Muscle of leg (tissue), 16 donors: Measurements from ENCODE around the gene SPARC. TPM values are rescaled to one million over a fixed set of nuclear protein-coding genes. Genes with fewer than 3 reads are reported as not detected.
A peak's percentile ranks its signal among the peaks of the same experiment; 100 is the strongest.
"Not testable (repeated sequence)": the region's sequence is repeated elsewhere in the genome, so short reads cannot be mapped to it uniquely, and the experiment has no call there.

Source experiments
- DNase-seq: peaks from one replicate; pipeline ENCODE4 v3.0.0; 2013
- H3K27ac ChIP-seq: one replicate; pipeline ENCODE4 v1.5.1; 2013; ENCODE audit warnings: mild to moderate bottlenecking, low read length, control low read depth
- H3K27me3 ChIP-seq: one replicate; pipeline ENCODE4 v1.6.1; 2013; ENCODE audit warnings: low read length; ENCODE audit not compliant: control insufficient read depth, insufficient read depth
- H3K36me3 ChIP-seq: one replicate; pipeline ENCODE4 v1.6.1; 2013; ENCODE audit warnings: low read length; ENCODE audit not compliant: control insufficient read depth, insufficient read depth
- H3K4me1 ChIP-seq: one replicate; pipeline ENCODE4 v1.6.1; 2013; ENCODE audit warnings: low read length; ENCODE audit not compliant: control insufficient read depth, insufficient read depth
- H3K4me3 ChIP-seq: one replicate; pipeline ENCODE4 v1.5.1; 2013; ENCODE audit warnings: low read length, control low read depth
- H3K9me3 ChIP-seq: replicated peaks from 2 replicates; pipeline ENCODE4 v1.6.1; 2013; ENCODE audit warnings: low read depth, low read length; ENCODE audit not compliant: control insufficient read depth
- WGBS: methylation state at CpG from one replicate; pipeline ENCODE4 v1.1.5; 2013; ENCODE audit warnings: missing lambda C conversion rate; ENCODE audit not compliant: insufficient coverage; 5-methylcytosine and 5-hydroxymethylcytosine counted together
- long read RNA-seq, 11 donors: transcript quantifications; one replicate each; lab custom pipeline, GENCODE V29; 2026
- polyA plus RNA-seq, 8 donors: library from polyadenylated mRNA; unstranded; fragments of 120-200 nt; gene quantifications; one replicate each; pipeline versions ENCODE4 v1.2.1 to v1.2.3, GENCODE V29; 2013; ENCODE audit warnings: inconsistent platforms in 1 of 8, low replicate concordance in 1 of 8; ENCODE audit not compliant: insufficient read length in 8 of 8, insufficient read depth in 1 of 8
- total RNA-seq: library from RNA; stranded (reverse); fragments of 120-200 nt; gene quantifications from one replicate; pipeline ENCODE4 v1.2.4, GENCODE V29; 2013

SPARC gene, protein sequence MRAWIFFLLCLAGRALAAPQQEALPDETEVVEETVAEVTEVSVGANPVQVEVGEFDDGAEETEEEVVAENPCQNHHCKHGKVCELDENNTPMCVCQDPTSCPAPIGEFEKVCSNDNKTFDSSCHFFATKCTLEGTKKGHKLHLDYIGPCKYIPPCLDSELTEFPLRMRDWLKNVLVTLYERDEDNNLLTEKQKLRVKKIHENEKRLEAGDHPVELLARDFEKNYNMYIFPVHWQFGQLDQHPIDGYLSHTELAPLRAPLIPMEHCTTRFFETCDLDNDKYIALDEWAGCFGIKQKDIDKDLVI
- total RNA-seq (4,650 TPM), polyA plus RNA-seq (1,000 to 10,000 TPM; 3,005 to 8,405 (median 4,700) TPM)
- long read RNA-seq, donor 1, transcript SPARC-202 (4 exons, 1,598 nt) = minor isoform, 9 of 402 reads
- long read RNA-seq, donor 1, transcript SPARC-201 (10 exons, 3,701 nt) = major isoform, 267 of 402 reads
- long read RNA-seq, donor 1, partial matches to known transcripts = 73 of 402 reads
- long read RNA-seq, donor 1, other reads (novel, unspliced or antisense) = 48 of 402 reads
- long read RNA-seq, donor 2, transcript SPARC-201 (10 exons, 3,701 nt) = major isoform, 67 of 94 reads
- long read RNA-seq, donor 2, partial matches to known transcripts = 8 of 94 reads
- long read RNA-seq, donor 2, other reads (novel, unspliced or antisense) = 14 of 94 reads
- long read RNA-seq, donor 3, transcript SPARC-202 (4 exons, 1,598 nt) = minor isoform, 11 of 798 reads
- long read RNA-seq, donor 3, transcript SPARC-201 (10 exons, 3,701 nt) = major isoform, 494 of 798 reads
- long read RNA-seq, donor 3, partial matches to known transcripts = 175 of 798 reads
- long read RNA-seq, donor 3, other reads (novel, unspliced or antisense) = 112 of 798 reads
- long read RNA-seq, donor 4, transcript SPARC-201 (10 exons, 3,701 nt) = major isoform, 365 of 816 reads
- long read RNA-seq, donor 4, transcript SPARC-203 (4 exons, 864 nt) = minor isoform, 9 of 816 reads
- long read RNA-seq, donor 4, transcript SPARC-202 (4 exons, 1,598 nt) = minor isoform, 17 of 816 reads
- long read RNA-seq, donor 4, partial matches to known transcripts = 350 of 816 reads
- long read RNA-seq, donor 4, other reads (novel, unspliced or antisense) = 73 of 816 reads
- long read RNA-seq, donor 5, transcript SPARC-201 (10 exons, 3,701 nt) = major isoform, 2,342 of 4,343 reads
- long read RNA-seq, donor 5, transcript SPARC-203 (4 exons, 864 nt) = minor isoform, 64 of 4,343 reads
- long read RNA-seq, donor 5, transcript SPARC-202 (4 exons, 1,598 nt) = minor isoform, 86 of 4,343 reads
- long read RNA-seq, donor 5, partial matches to known transcripts = 1,423 of 4,343 reads
- long read RNA-seq, donor 5, other reads (novel, unspliced or antisense) = 426 of 4,343 reads
- long read RNA-seq, donor 6, transcript SPARC-203 (4 exons, 864 nt) = minor isoform, 9 of 1,174 reads
- long read RNA-seq, donor 6, transcript SPARC-202 (4 exons, 1,598 nt) = minor isoform, 21 of 1,174 reads
- long read RNA-seq, donor 6, transcript SPARC-201 (10 exons, 3,701 nt) = major isoform, 723 of 1,174 reads
- long read RNA-seq, donor 6, partial matches to known transcripts = 275 of 1,174 reads
- long read RNA-seq, donor 6, other reads (novel, unspliced or antisense) = 146 of 1,174 reads
- long read RNA-seq, donor 7, transcript SPARC-203 (4 exons, 864 nt) = minor isoform, 28 of 1,446 reads
- long read RNA-seq, donor 7, transcript SPARC-201 (10 exons, 3,701 nt) = major isoform, 753 of 1,446 reads
- long read RNA-seq, donor 7, transcript SPARC-202 (4 exons, 1,598 nt) = minor isoform, 29 of 1,446 reads
- long read RNA-seq, donor 7, partial matches to known transcripts = 466 of 1,446 reads
- long read RNA-seq, donor 7, other reads (novel, unspliced or antisense) = 168 of 1,446 reads
- long read RNA-seq, donor 8, transcript SPARC-203 (4 exons, 864 nt) = minor isoform, 18 of 1,247 reads
- long read RNA-seq, donor 8, transcript SPARC-202 (4 exons, 1,598 nt) = minor isoform, 22 of 1,247 reads
- long read RNA-seq, donor 8, transcript SPARC-201 (10 exons, 3,701 nt) = major isoform, 627 of 1,247 reads
- long read RNA-seq, donor 8, partial matches to known transcripts = 432 of 1,247 reads
- long read RNA-seq, donor 8, other reads (novel, unspliced or antisense) = 147 of 1,247 reads
- long read RNA-seq, donor 9, transcript SPARC-201 (10 exons, 3,701 nt) = major isoform, 442 of 1,094 reads
- long read RNA-seq, donor 9, transcript SPARC-202 (4 exons, 1,598 nt) = minor isoform, 18 of 1,094 reads
- long read RNA-seq, donor 9, transcript SPARC-203 (4 exons, 864 nt) = minor isoform, 29 of 1,094 reads
- long read RNA-seq, donor 9, partial matches to known transcripts = 490 of 1,094 reads
- long read RNA-seq, donor 9, other reads (novel, unspliced or antisense) = 114 of 1,094 reads
- long read RNA-seq, donor 10, transcript SPARC-203 (4 exons, 864 nt) = minor isoform, 20 of 1,218 reads
- long read RNA-seq, donor 10, transcript SPARC-201 (10 exons, 3,701 nt) = major isoform, 673 of 1,218 reads
- long read RNA-seq, donor 10, transcript SPARC-202 (4 exons, 1,598 nt) = minor isoform, 22 of 1,218 reads
- long read RNA-seq, donor 10, partial matches to known transcripts = 335 of 1,218 reads
- long read RNA-seq, donor 10, other reads (novel, unspliced or antisense) = 166 of 1,218 reads
- long read RNA-seq, donor 11, transcript SPARC-203 (4 exons, 864 nt) = minor isoform, 40 of 2,001 reads
- long read RNA-seq, donor 11, transcript SPARC-201 (10 exons, 3,701 nt) = major isoform, 1,101 of 2,001 reads
- long read RNA-seq, donor 11, transcript SPARC-202 (4 exons, 1,598 nt) = minor isoform, 33 of 2,001 reads
- long read RNA-seq, donor 11, partial matches to known transcripts = 596 of 2,001 reads
- long read RNA-seq, donor 11, other reads (novel, unspliced or antisense) = 231 of 2,001 reads

DNA sequence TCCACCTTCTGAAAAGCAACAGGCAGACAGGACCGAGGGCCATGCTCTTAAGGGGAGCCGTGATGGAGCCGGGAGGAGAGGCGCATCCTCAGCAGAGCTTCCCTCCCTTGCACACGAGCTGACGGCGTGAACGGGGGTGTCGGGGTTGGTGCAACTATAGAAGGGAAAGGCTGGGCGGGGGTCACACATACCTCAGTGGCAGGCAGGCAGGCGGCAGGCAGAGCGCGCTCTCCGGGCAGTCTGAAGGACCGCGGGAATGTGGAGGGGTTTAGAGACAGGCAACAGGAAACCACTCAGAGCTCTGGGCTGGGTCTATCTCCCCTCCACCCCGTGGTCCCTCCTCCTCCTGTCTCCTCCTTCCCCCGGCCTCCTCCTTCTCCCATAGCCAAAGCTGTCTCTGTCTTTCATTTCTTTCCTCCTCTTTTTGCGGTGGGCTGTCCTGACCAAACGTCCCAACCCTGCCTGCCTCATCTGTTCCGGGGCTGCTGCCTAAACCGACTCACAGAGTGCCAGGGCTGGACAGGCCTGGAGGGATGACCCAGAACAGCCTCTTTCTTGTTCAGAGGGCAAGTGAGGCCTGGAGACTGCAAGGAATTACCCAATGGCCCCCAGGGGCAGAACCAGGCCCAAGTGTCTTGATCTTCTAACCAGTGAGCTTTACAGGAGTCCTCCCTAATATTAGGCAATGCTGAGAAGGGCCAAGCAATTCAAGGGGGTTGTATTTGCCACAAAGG is at the start of gene SPARC:
Gene SPARC, minus strand, starts transcription at position 242 of the 734 bp plus-strand sequence. CDS start 10,727 bp downstream, outside the sequence.
- Histone ChIP-seq H3K4me3 (peak within 1 kb of the TSS; percentile 98), H3K27me3 (no peaks in the 10 kb centered on the region), H3K27ac (peak within 1 kb of the TSS; percentile 99), H3K36me3 (peaks cover 25% of the 10 kb centered on the region), H3K9me3 (no peaks in the 10 kb centered on the region), H3K4me1 (peaks cover 40% of the 10 kb centered on the region)
- 0% methylated on average over 11 of the region's 22 CpGs for WGBS
- peak; percentile 98 for DNase-seq

DNA sequence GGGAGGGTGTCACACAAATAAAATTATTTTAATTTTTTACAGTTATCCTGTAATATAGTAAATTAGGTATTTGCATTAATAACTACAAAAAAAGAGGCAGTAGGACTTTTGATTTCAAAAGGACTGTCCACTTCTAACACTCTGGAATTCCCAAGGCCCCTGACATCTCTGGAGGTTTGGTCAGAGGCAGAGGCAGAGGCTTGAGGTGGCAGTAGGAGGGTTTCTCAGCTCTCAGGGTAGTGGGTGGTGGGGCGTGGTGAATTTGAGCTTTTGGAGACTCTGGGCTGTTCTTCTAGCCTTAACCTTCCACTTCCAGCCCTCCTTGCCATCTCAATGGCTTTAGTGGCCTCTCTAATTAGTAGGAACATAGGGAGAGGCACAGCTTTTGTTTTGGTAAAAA is 48.9 kb upstream of the SPARC start:
- no peak for DNase-seq
- Histone ChIP-seq H3K27ac (no peak overlapping the region), H3K4me3 (no peak overlapping the region), H3K36me3 (no peaks in the 10 kb centered on the region), H3K27me3 (no peaks in the 10 kb centered on the region), H3K9me3 (no peaks in the 10 kb centered on the region), H3K4me1 (peaks cover 13% of the 10 kb centered on the region)
- no CpG with 5 or more reads among the region's 1 CpG for WGBS

DNA sequence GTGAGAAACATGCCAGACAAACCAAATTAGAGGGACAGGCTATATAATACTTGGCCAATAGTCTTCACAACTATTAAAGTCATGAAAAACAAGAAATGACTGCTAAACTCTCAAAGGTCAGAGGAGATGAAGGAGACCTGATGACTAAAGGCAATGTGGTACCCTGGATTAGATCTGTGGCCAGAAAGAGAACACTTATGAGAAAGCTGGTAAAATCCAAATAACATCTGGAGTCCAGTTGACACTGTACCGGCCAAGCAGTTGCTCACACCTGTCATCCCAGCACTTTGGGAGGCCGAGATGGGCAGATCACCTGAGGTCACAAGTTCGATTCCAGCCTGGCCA is 47.3 kb upstream of the SPARC start:
- Histone ChIP-seq H3K27ac (peak overlapping the region; percentile 42), H3K27me3 (no peaks in the 10 kb centered on the region), H3K4me1 (no peaks in the 10 kb centered on the region), H3K9me3 (peaks cover 2% of the 10 kb centered on the region), H3K4me3 (no peak overlapping the region), H3K36me3 (no peaks in the 10 kb centered on the region)
- 40% methylated on average over 1 of the region's 3 CpGs for WGBS
- DNase-seq = no peak

DNA sequence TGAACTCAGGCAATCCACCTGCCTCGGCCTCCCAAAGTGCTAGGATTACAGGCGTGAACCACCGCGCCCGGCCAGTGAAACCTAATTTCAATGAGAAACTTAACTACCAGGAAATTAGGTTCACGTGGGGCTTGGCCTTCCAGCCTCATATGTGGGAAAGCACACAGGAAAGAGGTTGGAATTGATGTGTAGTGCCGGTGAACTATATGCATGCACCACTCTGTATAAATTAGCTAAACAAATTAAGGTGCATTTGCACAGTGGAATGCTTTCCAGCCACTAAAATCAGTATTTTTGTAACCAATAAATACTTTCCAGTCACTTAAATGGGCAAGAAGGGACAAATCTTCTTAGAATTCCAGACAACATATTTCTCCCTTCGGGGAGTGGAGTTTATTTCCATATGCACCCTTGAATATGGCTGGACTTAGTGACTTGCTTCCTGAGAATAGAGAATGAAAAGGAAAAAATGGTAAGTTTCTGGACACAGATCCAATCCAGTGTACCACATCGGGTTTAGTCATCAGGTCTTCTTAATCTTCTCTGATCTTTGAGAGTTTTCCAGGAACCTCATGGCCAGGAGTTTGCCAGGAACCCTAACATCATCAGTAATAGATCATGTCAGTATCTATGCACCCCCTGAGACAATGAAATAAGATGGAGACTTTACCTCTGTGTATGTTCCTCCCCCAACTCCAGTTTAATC is 46.8 kb upstream of the SPARC start:
- WGBS = 71% methylated on average over 5 of the region's 9 CpGs
- Histone ChIP-seq H3K36me3 (no peaks in the 10 kb centered on the region), H3K4me3 (no peak overlapping the region), H3K27me3 (no peaks in the 10 kb centered on the region), H3K4me1 (no peaks in the 10 kb centered on the region), H3K27ac (peak overlapping the region; percentile 42), H3K9me3 (peaks cover 2% of the 10 kb centered on the region)
- peak; percentile 73 for DNase-seq

DNA sequence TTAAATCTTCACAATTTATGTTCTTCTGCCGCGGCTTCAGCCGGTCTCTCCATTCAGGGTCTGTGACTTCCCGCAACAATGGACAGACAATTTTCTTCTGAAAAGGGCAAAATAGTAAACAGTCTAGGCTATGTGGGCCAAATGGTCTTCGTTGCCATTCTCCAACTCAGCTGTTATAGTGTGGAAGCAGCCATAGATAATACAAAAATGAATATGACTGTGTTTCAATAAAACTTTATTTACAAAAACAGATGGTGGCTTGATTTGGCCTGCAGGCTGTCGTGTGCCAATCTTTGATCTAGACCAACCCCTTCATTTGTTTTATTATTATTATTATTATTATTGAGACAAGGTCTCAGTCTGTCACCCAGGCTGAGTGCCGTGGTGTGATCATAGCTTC is 43.7 kb upstream of the SPARC start:
- WGBS = no CpG with 5 or more reads among the region's 7 CpGs
- no peak overlapping the region for H3K4me3 ChIP-seq
- no peak for DNase-seq
- H3K27me3 ChIP-seq = no peaks in the 10 kb centered on the region
- H3K27ac ChIP-seq = no peak overlapping the region
- H3K36me3 ChIP-seq = no peaks in the 10 kb centered on the region
- H3K4me1 ChIP-seq = no peaks in the 10 kb centered on the region
- peaks cover 2% of the 10 kb centered on the region for H3K9me3 ChIP-seq

DNA sequence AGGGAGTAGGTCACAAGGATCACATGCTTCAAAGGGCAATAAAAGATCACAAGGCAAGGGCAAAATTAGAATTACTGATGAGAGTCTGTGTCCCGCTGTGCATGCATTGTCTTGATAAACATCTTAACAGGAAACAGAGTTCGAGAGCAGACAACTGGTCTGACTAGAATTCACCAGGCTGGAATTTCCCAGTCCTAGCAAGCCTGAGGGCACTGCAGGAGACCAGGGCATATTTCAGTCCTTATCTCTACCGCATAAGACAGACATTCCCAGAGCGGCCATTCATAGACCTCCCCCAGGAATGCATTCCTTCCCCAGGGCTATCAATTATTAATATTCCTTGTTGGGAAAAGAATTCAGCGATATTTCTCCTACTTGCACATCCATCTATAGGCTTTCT is 42.9 kb upstream of the SPARC start:
- H3K4me3 ChIP-seq, H3K9me3 ChIP-seq, H3K4me1 ChIP-seq, DNase-seq, H3K27ac ChIP-seq, H3K36me3 ChIP-seq, H3K27me3 ChIP-seq: not testable (repeated sequence)
- WGBS = 86% methylated on average over 2 of the region's 5 CpGs

DNA sequence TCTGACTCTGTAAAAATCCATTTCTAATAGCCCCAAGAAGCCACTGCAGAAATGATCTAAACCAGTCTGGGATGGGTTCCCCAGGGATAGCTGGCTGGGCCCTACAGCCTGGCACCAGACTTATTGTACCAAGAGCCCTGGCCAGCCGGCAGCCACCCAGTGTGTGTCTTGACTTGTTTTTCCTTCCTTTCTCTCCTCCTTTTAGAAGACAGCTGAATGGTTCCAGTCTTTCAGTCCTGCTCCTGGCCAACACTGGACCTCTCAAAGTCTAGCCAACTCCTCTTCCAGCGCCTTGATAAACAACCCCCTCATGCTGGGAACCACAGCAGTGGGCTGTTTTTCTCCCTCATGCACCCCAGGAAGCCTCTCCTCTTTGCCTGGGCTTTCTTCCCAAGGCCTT is 37.6 kb upstream of the SPARC start:
- Histone ChIP-seq H3K4me3 (no peak overlapping the region), H3K27ac (no peak overlapping the region), H3K9me3 (no peaks in the 10 kb centered on the region), H3K27me3 (no peaks in the 10 kb centered on the region), H3K4me1 (peaks cover 10% of the 10 kb centered on the region), H3K36me3 (no peaks in the 10 kb centered on the region)
- no peak for DNase-seq
- 87% methylated on average over 2 of the region's 2 CpGs for WGBS
